B cell (primary cell): ENCODE measurements around the gene DACT1.

Experiments
- EZH2 ChIP-seq: IDR thresholded peaks from 2 replicates; pipeline ENCODE4 v1.6.1; 2012; ENCODE audit warnings: borderline replicate concordance, low read depth, mild to moderate bottlenecking, moderate library complexity, low read length; ENCODE audit not compliant: insufficient read depth, poor library complexity, severe bottlenecking
- TF ChIP-seq, protein P1 (sequence below): fragments of 200-600 bp; IDR thresholded peaks from one replicate; pipeline ENCODE4 v1.8.0; 2022; ENCODE audit warnings: antibody characterized with exemption, mild to moderate bottlenecking

DNA sequence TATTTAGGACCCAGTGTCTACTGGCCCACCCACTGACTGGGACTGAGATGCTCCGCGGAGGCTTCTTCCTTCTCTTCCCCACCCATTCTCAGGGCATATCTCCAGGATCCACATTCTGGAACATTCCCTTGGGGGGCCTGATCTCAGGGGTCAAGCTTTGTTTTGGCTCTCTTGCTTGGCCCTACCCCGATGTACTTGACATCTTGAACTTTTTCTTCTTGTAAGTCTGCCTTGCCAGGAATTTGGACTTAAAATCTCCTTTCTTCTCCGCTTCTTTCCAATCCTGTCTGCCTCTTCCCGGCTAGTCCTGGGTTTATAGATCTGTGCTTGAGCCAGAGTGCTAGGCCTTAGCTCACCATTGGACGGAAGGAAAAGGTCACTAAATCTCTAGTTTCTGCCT, 22.1 kb downstream of the DACT1 start:
- TF ChIP-seq, protein P1, sequence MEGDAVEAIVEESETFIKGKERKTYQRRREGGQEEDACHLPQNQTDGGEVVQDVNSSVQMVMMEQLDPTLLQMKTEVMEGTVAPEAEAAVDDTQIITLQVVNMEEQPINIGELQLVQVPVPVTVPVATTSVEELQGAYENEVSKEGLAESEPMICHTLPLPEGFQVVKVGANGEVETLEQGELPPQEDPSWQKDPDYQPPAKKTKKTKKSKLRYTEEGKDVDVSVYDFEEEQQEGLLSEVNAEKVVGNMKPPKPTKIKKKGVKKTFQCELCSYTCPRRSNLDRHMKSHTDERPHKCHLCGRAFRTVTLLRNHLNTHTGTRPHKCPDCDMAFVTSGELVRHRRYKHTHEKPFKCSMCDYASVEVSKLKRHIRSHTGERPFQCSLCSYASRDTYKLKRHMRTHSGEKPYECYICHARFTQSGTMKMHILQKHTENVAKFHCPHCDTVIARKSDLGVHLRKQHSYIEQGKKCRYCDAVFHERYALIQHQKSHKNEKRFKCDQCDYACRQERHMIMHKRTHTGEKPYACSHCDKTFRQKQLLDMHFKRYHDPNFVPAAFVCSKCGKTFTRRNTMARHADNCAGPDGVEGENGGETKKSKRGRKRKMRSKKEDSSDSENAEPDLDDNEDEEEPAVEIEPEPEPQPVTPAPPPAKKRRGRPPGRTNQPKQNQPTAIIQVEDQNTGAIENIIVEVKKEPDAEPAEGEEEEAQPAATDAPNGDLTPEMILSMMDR: no peak
- no peak for TF ChIP-seq EZH2
